GM18526 (cell line): ENCODE data around the gene BTBD3.

Experiments used
- POLR2A ChIP-seq: IDR thresholded peaks from 3 replicates; pipeline ENCODE4 v1.6.1; 2011; ENCODE audit not compliant: insufficient read length; ENCODE audit errors: extremely low read depth

BTBD3 gene

DNA sequence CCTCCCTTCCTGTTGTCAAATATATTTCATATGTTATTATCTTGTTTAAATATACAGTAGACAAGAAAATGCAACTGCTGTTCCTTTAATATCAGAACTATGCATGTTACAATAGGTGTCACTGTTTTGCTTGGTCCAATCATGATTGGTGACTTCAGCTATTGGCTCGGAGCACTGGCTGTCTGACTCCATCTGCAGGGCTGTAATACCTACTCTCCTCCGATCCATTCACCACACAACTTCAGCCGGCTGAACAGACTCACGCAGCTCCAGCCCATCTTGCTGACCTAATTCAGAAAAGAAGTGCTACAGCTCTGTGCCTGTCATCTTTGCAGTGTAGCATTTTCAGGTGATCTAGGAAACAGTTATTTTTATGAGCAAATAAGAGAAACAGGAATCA is at the start of gene BTBD3:
Gene BTBD3, plus strand, starts transcription at position 231 of the 400 bp plus-strand sequence. CDS start 383 bp downstream, outside the sequence.
- TF ChIP-seq POLR2A, result no peak

DNA sequence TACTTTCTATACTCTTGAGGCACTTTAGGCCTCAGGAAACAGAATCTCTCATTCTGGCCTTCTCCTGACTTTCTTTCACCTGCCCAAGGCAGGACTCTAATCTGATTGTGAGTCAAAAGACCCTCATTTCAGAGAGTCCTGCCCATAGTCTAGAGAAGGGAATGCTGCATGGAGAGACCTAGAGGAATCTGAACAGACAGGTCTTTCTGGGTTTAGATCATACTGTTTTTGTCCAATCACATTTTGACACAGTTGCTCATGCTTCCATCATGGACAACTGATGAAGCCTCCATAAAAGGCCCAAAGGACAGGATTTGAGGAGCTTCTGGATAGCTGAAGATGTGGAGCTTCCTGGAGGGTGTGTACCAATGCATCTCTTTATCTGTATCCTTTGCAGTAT is 48.1 kb upstream of the BTBD3 start:
- no peak for TF ChIP-seq POLR2A

DNA sequence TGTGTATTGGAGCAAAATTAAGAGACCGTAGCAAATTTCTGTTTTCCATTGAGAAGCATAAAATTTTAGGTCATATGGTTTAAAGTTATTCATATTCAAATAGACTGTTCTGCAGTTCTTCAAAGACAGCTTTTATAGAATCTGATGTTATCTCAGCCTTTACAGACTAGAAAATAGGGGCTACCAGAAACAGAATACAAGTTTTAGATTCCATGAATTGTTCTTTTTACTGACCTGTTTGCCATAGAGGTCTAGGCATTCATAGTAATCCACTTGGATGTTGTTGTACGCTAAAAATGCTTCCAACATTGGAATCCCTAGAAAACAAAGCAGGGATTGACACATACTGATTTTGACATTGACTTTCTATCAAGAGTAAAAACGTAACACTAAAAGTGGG is 47.3 kb upstream of the BTBD3 start:
- no peak for TF ChIP-seq POLR2A

DNA sequence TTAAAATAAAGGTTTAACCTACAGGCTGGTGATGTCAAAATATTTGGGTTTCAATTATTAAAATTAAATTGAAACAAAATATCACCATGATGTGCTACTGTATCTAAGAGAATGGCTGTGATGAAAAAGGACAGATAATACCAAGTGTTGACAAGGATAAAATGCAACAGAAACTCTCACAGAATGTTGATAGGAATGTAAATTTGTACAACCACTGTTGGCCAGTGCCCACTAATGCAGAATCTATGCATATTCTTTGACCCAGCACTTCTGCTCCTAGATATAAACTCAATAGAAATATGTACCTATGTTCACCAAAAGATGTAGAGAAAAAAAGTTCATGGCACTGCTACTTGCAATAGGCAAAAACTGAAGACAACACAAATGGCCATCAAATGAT is 41.1 kb upstream of the BTBD3 start:
- no peak for TF ChIP-seq POLR2A

DNA sequence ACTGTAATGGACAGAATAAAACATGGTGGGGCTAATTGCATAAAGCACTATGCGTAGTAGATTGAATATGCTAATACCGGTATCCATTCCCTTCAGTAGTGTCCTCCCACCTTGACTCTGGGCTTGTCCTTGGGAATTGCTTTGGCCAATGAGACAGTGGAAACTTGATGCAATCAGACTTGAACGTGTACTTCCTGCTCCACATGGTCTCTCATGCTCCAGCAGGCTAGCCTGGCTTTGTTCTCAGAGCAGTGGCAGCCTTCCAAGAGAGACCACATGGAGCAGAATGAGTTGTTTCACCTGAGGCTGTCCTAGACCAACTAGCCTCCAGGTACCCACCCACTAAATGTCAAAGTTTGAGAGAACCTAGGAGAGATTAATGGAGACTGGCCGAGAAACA is 37.0 kb upstream of the BTBD3 start:
- TF ChIP-seq POLR2A, result no peak

DNA sequence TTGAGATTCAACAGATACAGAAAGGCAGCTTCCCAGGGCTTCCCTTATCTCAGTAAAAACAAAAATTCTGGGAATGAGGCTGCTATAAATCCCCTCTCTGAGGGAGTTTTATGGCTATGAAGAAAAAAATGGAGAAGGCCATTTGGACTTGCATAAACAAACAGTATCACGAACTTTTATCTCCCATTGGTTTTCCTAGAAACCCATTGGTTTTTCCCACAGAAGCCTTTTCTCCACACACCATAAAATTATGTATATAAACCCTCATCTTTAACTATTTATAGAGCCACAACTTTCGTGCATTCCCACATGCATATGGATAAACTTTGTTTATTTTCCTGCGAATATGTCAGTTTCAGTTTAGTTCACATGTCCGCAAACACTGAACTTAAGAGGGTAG is 36.2 kb upstream of the BTBD3 start:
- no peak for TF ChIP-seq POLR2A

DNA sequence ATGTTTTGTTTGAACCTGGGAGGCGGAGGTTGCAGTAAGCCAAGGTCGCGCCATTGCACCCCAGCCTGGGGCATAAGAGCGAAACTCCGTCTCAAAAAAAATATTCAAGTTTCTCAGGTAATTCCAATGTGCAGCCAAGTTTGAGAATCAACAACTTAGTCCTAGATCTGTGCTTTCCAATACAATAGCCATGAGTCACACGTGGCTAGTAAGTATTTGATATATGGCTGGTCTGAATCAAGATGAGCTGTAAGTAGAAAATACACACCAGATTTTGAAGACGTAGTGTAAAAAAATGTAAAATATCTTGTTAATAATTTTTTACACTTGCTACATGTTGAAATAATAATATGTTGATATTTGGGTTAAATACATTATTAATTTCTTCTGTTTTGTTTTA is 35.0 kb upstream of the BTBD3 start:
- no peak for TF ChIP-seq POLR2A

DNA sequence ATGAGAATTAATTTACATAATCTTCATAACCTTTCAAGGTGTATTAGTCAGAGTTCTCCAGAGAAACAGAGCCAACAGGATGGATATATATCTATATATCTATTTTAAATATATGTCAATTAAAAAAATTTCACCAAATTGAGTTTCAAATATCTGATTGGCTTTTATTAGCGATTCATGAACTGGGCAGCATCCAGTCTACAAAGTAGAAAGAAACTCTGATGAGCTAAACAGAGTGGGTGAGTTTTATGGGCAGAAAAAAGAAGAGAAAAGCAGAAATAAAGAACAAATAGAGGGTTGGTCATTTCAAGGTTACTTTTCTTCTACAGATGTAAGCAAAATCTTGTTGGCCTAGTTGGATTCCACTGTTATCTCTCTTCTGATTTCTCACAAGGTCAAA is 29.0 kb upstream of the BTBD3 start:
- TF ChIP-seq POLR2A, result no peak

DNA sequence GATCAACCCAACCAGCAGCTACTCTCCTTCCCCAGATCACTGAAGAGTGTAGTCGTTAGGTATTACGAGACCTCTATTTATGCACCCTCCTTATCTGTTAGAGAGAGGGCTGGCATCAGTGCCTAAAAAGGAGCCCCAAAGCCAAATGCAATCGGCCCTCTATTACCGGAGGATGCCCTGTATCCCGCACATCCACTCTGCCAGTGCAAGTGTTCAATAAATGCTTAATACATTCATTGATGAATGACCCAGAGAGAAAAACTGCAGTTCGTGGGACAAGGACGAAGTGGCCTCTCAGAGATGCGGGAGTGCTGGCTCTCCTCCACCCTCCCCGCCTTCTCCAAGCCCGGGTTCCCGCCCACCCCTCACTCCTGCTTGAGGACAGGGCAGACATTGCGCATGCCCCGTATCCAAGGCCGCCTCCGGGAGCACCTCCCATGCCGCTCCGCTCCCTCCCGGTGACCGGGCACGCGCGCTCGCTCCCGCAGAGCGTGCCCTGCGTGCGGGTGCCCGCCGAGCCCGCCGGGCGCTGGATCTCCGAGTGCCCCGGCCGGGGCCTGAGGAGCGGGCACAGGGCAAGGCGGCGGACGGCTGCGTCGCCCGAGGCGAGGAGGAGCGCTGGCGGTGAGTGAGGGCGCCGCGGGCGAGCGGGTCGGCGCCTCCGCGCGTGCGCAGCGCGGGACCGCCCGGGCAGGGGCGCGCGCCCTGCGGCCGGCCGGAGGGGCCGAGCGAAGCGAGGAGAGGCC is 27.2 kb upstream of the BTBD3 start:
- peak; percentile 19 for TF ChIP-seq POLR2A

DNA sequence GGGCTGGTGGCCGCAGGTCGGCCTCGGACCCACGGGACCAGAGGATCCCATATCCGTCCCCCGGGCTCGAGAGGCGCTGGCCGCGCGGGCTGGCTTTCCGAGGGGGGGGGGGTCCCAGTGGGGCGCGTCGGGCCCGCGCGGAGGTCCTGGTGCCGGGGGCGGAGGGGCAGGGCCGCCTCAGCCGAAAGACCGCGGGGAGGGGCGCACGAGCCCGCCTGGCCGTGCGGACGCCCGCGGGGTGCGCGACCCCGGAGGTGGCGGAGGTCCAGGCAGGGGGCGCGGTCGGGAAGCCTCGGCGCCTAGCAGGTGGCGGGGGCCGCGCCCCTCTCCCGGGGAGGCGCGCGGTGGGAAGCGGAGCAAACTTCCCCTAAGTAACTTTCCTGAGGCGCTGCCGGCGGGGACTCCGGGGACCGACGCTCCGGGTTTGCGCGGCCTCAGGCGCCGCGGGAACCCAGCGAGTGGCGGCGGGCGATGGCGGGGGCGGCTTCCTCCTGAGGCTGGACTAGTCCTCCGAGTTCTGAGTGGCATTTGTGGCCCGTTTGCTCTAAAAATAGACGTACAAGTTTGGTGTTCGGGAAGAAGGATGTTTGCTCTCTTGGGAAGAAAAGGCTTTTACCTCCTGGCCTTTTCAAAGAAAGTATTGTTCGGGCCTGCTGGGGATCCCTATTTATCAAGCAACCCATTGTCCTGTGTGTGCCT is 26.5 kb upstream of the BTBD3 start:
- peak; percentile 12 for TF ChIP-seq POLR2A

DNA sequence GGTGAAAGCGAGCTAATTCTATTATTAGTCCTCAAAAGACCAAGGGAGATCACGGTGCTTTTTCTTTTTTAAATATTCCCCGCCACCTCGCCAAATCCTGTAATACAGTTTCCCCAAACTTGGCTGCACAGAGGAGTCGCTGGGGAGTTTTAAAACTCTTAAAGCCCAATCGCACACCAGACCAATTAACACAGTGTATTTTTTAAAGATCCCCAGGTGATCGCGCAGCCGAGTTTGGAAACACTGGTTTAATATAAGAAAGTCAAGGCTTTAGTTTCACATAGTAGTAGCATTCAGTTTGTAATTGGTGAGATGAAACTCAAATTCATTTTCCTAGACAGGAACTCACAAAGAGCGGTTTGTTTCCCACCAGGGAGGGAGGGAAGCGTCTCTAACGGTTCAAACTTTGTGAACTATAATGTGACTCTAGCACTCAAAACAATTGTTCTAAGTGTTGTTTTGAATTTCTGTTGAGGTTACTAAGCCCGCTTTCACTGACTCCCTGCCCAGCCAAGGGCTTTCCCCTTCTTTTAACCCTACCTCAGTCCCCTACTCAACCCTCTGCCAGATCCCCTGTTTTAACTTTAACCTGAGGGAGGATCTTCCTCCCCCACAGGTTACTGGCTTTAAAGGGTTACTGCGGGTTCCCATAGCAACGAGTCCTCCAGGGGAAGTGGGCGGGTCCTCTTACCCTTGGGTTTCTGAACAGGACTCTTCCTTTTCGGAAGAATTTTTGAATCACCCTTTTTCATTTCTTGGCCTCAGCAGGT is 25.7 kb upstream of the BTBD3 start:
- no peak for TF ChIP-seq POLR2A

DNA sequence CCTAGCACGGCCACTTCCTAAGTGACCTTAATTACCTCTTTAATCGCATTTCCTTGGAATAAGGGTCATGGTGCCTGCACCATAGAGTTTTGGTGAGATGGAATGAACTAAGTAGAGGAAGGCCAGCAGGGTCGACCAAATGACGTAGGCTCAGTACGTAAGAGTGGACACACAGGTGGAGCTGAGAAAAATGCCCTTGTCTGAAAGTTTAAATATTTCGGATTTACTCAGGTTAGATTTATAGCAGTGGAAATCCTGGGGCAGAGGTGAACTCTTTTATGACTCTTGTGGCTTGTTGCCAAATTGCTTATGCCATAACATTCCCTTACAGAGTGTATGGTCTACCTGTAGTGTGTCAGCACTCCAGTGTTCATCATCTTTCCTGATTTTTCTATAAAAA is 23.6 kb upstream of the BTBD3 start:
- TF ChIP-seq POLR2A, result no peak

DNA sequence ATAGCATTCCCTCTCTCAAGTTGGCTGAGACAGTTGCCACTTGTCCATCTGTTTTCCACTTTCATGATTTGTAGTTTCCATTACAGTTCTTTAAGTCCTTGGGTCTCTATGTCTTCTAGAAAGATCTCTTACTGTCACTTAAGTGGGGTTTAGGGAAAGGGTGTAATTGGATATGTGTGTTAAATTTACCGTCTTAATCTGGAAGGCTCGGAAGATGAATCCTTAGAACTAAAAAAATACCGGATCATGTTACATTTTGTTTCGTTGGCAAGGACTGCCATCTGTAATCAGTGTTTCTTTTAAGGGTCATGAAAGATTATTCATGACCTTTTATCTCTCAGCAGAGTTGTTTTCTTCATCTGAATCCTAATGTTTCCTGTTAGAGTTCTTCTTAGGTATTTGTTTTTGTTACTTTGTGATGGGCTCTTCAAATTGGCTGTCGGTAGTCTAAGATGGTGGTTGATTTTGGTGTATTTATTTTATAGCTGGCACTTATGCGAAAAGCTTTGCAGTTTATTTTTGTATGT is 21.8 kb upstream of the BTBD3 start:
- TF ChIP-seq POLR2A, result no peak

DNA sequence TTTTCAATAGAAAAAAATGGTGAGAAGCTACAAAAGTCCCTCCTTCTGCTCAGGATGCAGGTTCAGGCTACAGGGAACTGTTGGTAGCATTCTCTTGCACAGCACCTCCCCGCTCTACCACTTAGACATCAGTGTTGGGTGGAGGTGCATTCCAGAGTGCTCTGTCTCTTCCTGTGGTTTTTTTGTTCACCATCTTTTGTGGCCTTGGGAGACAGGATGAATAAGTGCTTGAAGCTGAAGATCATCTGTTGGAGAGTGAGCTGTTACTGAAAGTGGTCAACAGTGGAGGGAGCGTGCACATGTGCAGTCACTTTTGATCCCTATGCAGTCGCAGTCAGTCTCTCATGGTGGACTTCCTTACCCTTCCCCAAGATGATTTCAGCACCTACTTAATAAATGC is 16.6 kb upstream of the BTBD3 start:
- no peak for TF ChIP-seq POLR2A

DNA sequence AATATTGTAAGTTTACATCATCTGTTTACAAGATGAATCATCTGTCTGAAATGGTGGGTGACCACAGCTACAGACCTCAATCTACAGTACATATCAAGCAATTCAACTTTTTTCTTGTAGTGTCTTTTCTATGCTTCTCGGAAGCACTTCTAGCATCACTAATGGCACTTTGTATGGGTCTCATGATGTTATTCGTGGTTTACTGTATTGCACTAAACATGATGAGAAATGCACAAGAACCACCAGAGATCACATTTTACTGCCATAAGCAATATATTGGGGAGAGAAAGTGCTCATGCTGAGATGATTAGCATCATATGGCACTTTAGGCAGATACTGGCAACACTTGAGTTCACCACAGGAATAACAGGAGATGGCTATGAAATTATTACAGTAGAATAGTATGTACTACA is 15.4 kb upstream of the BTBD3 start:
- no peak for TF ChIP-seq POLR2A
